GM19025 (cell line): ENCODE data around the gene RNF166.

ENCODE experiments used
- ATAC-seq: cut with Tn5 transposase; IDR thresholded peaks from one replicate; pipeline ENCODE4 v1.9.1; 2021; ENCODE audit warnings: mild to moderate bottlenecking, low read depth, moderate library complexity; ENCODE audit not compliant: unreplicated experiment

Gene RNF166, protein sequence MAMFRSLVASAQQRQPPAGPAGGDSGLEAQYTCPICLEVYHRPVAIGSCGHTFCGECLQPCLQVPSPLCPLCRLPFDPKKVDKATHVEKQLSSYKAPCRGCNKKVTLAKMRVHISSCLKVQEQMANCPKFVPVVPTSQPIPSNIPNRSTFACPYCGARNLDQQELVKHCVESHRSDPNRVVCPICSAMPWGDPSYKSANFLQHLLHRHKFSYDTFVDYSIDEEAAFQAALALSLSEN

DNA sequence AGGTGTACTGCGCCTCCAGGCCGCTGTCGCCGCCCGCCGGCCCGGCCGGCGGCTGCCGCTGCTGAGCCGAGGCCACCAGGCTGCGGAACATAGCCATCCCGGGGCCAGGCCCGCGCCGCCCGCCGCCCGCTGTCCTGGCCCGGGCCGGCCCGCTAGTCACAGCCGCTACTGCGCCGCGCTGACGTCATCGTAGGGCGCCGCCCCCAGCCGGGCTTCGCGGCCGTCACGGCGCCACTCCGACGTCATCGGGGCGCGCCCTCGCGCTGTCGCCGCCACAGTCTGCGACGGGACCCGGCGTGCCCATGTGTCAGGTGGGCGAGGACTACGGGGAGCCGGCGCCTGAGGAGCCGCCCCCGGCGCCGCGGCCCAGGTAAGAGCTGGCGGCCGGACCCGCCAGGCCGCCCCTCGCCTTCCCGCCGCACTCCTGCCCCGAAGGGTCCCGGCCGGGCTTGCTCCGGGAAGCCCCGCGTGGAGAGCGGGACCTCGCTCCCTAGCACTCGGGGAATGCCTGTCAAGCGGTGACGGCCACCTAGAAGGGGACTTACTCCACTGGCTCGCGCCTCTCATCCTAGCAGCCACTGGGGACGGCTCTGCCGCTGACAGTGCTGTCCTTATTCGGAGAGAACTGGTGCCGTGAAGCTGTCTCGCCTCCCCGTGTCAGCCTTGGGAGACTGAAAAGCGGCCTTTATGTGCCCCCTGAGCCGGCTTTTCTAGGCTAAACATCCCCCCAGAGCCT is at the start of gene RNF166, which contains the start of gene CTU2:
RNF166 (minus strand) TSS at position 180 of the 736 bp plus-strand sequence; CDS start at position 97, 83 bp downstream.
CTU2 (plus strand) TSS at position 275 of the 736 bp plus-strand sequence; CDS start at position 303, 28 bp downstream.
- peak; percentile 63 for ATAC-seq

DNA sequence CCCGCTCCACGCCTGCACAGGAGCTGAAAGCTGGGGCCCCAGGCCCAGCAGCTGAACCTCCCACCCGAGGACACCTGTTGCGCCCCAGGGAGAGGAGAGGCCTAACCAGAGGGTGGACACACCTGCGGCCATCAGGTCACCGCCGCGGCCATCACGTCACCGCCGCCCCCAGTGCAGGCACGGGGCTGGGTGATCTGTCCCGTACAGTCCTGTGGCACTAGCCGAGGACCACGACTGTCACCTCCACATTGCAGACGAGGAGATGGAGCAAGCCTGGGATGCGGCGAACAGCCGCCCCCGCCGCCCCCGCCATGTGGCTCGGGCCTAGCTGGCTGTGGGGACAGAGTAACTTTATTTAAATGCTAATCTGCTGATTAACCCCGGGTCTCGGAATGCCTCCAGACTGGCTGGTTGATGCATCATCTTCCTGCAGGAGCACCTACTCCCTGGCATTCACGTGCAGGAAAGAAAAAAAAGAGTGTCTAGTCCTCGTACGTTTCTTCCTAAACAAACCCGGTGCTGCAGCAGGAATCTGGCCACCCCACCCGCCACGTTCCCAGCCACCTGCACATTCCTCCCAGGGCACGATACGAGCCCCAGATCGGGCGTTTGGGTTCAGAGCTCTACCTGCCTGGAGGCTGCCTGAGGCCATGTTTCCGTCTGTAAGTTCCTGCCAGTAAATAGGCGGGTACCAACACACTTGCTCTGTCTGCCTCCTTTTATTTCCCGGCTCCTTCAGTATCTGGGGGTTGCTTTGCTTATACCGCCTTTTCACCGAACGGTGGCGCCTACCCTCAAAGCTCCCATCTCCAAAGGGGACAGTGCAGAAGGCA is 48.9 kb upstream of the RNF166 start:
- ATAC-seq: no peak

DNA sequence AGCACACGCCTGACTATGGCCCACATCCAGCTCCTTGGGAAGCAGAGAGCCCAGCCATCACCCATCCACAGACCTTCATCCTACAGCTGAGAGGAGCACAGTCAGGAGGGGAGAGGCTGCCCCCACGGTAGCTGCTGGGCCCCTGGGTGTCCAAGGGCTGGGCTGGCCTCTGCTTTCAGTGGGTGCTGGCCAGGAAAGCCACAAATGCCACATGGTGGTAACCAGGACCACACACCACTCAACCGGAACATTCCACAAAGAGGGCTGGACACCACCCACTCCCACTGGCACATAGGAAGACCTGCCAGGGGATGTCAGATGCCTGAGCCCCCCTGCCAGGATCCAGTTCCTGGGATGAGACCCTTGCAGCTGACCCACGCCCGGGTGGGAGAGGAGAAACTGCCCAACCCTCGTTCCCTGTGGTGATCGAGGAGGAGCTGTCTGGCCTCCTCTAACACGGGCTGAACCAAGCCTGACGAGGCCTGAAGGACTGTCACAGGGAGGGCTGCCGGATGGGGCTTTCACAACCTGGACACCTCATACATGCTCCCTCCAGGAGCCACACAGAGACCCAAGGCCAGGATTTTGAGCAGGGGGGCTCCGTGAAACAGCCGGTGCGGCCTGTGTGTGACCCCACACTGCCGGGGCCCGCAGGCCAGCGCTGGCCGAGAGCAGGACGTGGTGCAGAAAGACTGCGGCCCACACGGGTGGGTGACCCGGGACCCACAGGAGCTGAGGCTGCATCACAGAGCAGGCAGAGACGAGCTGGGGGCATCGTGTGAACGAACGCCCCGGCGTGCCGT is 48.1 kb upstream of the RNF166 start:
- no peak for ATAC-seq

DNA sequence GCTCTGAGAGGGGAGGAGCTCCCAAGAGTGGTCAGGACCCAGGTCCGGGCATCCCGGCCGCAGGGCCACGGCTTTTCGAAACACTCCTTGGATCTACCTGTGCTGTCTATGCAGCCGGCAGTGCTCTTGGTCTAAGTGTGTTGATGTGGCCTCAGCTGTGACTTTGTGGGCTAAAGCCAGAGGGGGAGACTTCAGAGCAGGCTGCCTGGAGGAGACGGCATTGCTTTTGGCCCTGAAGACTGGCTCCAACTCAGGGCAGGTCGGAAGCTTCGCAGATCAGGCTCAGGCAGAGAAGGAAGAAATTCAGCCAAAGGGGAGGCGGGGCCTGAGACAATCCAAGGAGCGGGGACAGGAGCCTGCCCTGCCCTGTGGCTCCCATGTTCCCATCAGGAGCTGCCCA is 47.4 kb upstream of the RNF166 start:
- ATAC-seq: no peak

DNA sequence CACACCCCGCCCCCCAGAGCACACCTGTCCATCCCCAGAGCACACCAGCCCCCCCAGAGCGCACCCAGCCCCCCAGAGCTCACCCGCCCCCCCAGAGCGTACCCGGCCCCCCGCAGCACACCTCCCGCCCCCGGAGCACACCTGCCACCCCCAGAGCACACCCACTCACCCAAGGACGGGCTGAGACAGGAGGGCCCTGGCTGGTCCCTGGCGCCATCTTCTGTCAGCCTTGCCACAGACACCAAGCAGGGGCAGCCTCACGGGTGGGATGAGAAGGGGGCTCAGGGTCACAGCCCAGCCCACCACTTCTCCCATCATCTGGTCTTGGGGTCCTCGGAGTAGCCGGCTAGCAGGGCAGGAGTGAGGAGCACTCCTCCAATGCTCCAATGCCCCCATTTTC is 47.0 kb upstream of the RNF166 start:
- ATAC-seq: no peak

DNA sequence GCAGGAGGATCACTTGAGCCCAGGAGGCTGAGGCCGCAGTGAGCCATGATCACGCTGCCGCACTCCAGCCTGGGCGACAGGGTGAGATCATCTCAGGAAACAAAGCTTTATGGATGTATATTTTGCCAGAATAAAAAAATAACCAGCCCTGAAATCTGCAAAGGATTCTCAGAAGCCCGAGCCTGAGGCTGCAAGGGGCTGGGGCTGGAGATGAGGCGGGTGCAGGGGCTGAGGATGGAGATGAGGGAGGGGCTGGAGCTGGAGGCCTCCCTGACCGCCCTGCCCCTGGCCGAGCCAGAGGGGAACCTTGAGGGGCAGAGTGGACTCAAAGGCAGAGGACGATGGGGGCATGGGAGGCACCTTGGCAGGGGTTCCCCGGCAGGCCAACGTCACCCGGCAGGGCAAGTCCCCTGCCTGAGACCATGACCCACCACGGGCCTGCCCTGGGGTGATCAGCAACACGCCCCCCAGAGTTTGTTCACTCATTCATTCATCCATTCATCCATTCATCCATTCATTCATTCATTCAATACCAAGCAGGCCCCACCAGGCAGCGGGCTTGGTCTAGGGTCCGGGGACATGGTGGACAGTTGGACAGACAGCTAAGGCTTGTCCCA is 46.3 kb upstream of the RNF166 start:
- ATAC-seq: no peak

DNA sequence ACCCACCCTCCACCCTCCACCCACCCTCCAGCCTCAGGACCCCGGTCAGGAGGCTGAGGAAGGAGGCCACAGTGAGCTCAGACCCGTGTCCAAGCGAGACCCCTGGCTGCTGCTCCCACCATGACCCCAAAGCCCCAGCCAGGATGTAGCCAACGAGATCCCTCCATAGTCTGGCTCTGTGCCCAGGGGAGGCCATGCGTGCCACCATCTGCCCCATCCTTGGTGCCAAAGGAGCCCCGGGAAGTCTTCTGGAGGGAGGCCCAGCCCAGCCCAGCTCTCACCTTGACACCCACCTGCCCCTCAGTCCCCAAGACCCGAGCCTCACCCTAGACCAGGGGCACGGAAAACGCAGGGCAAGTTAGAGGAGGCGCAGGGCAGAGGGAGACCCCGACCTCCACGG is 44.6 kb upstream of the RNF166 start:
- ATAC-seq: no peak

DNA sequence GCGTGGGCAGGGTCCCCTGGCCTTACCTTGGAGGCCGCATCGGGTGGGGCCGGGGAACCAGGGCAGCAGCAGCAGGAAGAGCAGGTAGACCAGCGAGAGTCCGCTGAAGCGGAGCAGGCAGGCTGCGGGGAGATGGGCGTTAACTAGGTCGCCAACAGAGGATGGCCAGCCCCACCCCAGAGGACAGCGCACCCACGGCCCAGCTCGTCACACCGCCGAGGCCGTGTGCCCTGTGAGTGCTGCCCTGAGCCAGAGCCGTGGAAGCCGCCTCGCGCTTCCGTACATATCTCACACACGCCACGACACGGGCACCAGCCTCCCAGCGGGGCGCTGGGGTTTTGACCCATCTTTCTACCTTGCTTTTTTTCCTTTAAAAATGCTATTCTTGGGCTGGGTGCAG is 43.1 kb upstream of the RNF166 start:
- no peak for ATAC-seq

DNA sequence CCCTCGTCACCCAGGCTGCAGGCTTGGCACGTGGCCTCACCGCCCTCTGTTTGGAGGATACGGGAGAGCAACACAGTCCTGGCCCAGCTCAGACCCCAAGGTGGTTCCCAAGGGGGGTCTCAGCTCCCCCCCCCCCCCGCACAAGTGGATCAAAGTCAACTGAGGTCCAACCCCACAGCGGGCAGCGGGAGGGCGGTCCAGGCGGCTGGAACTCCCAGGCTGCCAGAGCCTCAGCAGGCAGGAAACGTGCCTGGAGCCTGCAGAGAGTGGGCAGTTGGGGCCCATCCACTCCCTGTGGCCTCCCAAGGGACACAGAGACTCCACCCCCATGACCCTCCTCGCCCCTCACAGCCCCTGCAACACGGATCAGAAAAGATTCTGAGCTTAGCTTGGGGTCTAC is 42.2 kb upstream of the RNF166 start:
- no peak for ATAC-seq

DNA sequence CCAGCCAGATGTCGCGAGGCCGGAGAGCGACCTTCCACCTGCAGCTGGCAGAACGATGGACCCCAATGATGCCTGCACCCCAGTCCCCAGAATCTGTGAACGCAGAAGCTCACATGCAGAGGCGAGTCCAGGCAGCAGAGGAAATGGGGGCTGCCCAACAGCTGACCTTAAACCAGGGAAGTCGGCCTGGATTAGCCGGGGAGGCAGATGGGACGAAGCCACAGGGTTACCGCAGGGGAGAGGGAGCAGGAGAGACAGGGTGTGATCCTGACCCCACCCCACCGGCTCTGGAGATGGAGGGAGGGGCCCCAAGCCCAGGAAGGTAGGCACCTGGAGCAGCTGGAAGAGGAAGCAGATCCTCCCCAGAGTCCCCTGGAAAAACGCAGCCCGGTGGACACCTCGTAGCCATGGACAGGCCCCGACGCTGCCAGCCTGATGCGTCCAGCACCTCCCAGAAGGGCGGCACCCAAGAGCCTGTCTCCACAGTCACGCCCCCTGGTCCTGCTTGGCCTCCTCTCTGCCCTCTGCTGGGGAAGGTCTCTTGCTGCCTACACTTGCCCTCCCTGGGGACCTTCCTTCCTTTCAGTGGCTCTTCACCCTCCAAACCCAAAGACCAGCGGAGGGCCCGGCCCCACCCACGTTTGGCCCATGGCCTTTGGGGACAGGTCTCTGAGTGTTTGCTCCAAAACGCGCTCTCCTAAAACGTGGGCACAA is 41.5 kb upstream of the RNF166 start:
- no peak for ATAC-seq

DNA sequence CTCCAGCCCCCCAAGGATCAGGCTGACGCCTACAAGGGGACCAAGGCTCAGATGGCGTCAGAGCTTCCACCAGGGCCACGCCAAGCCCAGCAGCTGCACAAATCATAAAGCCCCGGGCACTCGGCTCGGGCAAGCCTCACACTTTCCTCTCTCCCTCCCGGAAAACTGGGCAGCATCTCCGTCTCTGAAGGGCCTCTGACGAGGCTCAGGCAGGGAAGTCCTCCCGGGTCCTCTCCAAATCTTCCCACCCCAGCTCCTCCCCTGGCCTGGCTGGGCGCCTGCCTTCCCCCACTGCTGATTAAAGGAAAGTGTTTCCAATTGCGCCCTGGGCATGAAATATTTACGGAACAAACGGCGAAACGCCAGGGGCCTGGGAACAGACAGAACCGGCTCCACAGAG is 40.3 kb upstream of the RNF166 start:
- no peak for ATAC-seq

DNA sequence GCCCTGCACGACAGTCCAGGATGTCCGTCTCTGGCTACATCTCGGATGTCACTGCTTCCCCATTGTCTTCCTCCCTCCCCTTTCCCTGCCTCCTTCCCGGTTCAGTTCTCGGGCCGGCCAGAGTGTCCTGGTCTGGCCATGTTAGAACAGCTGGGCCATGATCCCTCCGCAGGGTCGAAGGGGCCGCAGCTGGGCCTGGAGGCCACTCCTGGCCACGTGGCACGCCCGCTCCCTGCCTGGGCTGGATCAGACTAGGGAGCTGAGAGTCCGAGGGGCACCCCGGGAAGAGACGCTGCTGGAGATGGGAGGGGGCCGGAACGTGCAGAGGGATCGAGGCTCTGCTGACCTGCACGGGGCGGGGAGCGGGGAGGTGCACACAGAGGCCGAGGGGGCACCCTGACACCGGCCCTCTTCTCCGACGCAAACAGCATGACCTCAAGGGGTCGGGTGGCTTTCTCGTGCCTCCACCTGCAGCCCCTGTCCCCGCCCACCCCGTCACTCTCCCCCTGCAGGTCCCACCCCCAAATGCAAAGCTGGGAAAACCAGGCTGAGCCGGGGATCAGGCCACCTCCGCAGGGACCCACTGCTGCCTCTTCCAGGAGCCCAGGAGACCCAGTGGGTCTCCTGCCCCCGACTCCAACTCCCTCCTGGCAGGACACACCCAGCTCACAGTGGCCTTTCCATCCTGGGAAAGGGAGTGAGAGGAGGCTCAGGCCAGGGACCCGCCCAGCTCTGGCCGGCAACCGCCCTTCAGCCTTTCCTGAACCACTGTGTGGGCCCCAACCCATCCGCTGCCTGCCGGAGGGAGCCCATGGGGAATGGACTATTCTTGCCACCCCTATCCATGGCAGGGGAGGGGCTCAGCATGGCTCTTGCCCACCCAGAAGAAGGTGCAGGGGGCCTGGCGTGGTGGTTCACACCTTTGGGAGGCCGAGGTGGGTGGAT is 38.6 kb upstream of the RNF166 start:
- no peak for ATAC-seq

DNA sequence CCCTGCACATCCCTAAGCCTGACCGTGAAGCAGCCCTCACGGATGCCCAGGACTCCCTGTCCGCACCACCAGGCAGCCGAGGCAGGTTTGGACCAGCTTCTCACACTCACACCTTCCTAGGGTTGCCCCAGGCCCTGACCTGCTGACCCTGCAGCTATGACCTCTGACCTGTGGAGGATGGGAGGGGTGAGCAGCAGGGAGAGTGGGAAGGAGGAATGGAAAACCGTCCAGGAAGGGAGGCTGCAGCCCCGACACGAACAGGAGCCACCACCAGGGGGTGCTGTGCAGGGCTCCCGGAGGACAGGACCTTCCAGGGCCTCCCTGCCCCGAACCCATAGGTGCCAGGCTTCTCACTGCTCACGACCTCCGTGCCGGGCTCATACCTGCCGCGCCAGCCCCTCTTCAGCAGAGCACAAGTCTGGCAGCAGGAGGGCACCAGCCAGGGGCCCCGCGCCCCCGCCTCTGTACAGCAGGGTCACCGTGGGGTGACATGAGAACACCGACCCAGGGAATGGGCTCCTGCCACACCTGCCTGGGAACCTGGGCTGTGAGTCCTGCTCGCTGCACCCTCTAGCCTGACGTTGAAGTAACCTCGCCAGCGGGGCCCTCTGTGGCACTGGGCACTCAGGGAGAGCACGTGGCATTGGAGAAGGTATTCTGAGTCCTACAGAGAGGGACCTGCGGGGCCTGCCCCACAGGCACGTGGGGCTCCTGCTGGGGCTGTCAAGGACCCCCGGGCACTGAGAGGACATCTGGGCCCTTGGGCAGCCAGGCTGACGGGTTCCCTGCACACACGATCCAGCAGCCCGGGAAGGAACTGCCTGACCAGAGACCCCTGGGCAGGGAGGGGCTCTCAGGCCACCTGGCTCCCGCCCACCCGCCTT is 37.7 kb upstream of the RNF166 start:
- no peak for ATAC-seq

DNA sequence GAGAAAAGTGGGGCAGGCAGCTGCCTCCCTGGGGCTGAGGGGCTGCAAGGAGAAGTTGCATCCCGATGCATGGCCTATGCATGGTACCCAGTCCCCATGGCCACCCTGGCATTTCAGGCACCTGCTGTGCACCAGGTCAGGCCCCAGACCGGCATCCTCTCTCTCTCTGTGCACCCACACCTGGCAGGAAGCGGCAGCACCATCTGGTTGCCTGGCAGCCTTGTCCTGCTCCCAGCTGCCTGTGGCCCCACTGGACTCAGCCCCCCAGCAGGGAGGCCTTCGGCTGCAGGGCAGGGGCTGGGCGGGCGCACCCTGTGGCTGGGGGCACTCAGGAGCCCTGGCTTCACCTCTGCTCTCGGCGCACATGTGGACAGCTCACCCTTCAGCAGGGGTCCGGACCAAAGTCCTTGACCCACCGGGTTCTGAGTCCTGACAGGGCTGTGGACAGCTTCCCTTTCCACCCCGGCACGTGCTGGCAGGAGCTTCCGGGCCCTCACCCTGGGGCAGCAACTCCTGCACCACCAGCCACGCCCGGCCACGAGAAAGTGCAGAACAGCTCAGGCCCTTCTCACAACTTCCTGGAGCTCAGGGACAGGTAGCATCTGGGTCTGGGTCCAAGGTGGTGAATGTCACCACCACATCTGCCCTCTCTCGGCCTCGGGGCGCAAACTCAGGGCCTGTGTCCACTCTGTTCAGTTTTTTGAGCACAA is 36.8 kb upstream of the RNF166 start:
- no peak for ATAC-seq

DNA sequence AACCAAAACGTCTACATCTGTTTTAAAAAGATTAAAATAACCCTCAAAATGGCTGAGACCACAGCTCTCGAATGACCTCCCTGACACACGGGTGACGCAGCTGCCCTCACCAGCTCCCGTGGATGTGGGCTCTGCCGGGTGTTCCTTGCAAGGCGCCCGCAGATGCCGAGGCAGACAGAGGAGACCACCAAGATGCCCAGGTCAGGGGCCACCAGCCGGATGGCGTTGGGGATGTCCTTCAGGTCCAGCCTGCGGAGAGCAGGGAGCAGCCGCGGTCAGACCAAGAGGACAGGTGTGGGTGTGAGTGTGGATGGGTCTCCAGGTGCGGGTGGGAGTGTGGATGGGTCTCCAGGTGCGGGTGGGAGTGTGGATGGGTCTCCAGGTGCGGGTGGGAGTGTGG is 35.2 kb upstream of the RNF166 start:
- no peak for ATAC-seq

DNA sequence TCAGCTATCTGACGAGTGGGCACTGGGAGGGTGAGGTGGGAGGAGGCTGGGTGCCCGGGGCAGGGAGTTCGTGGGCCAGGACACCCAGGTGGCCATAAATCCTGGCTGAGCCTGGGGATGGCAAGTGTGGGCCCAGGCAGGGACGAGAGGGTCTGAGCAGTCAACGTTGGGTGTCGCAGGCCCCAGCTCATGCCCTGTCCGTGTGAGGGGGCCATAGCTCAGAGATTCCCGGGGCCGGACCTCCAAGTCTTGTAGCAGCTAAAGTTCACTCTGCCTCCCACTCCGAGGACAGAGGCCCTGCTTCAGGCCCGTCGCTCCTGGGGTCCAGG is 34.5 kb upstream of the RNF166 start:
- no peak for ATAC-seq
